GM21423 (cell line): Measurements from ENCODE around the gene TGFBR2.

Source experiments
- ATAC-seq: cut with Tn5 transposase; IDR thresholded peaks from one replicate; pipeline ENCODE4 v1.9.1; 2021; ENCODE audit warnings: mild to moderate bottlenecking, moderate library complexity; ENCODE audit not compliant: unreplicated experiment

The TGFBR2 gene

DNA sequence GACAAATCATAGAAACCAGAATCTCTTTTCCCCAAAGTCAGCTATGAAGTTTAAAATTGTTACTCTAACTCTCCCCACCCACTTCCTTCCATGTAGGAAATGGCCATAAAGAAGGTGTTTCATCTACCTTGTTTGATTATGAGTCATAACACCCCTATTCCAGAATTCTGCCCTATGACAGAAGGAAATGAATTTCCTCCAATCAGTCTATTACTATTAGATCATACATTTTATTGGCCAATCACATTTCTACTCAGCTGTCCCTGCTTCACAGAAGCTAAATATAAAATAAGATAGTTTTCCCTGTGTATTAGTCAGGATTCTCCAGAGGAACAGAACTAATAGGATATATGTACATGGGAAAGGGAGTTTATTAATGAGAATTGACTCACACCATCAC is 102.1 kb downstream of the TGFBR2 start:
- ATAC-seq = no peak

DNA sequence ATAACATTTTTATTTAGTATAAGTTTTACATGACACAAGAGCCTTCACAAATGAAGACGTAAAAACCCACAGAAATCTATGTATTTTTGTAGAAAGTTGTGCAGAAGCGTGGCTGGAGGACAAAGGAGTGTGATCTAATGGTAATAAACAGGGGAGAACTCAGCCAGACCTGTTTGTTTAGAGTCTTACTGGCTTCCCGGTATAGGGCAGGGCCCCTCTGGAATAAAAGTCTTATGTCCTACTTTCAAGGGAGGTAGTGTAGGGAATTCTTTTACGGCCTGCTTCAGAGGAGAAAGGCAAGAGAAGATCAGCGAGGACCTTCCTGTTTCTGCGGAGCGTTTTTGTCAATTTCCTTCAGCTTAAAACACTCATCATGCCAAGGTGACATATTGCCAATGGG is 103.6 kb downstream of the TGFBR2 start:
- no peak for ATAC-seq

DNA sequence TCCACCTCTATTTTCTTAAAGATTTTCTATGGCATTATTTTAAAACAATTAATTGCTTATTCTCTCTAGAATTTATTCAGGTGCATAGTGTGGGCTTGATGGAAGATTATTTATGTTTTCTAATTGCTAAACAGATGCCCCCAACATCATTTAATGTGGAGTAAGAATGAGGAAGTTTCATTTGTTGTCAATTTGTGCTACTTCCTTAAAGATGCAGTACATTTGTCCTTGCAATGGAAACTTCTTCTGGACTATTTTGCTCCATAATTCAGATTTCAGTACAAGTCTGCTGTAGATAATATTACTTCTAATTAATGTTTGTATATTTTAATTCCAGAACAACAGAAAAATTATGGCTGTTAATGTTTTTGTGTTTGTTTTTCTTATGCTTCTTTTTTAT is 104.8 kb downstream of the TGFBR2 start:
- no peak for ATAC-seq

DNA sequence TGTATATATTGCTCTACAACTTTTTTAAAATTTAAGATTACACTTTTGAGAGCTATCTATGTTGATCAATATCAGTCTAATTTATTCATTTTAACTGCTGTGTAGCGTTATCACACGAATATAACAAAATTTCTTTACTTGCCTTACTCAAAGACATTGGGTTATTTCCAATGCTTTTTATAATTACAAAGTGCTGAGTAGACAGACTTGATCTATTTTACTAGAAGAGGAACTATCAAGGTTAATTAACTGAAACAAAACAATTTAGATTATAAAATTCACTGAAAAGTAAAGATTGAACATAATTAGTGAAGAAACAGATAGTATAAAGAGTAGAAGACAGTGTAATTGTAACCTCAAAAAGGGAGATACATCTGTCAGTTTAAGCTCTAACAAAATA is 105.5 kb downstream of the TGFBR2 start:
- no peak for ATAC-seq

DNA sequence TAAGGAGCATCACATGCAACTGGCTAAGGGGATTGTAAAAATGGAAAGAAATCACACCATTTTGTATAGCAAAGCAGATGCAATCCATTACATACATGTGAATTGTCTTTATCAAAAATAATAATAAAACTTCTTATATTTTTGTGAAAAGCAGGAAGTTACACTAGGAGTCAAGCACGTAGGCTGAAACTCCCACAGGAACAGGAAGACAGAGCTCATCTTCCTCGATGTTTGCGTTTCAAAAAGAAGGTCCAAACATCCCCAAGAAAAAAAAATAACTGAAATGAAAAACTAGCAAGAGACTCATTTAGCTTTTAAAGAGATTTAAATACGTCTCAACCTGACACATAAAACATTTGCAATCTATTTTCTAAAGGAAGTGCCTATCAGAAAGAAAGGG is 106.6 kb downstream of the TGFBR2 start:
- ATAC-seq = no peak

DNA sequence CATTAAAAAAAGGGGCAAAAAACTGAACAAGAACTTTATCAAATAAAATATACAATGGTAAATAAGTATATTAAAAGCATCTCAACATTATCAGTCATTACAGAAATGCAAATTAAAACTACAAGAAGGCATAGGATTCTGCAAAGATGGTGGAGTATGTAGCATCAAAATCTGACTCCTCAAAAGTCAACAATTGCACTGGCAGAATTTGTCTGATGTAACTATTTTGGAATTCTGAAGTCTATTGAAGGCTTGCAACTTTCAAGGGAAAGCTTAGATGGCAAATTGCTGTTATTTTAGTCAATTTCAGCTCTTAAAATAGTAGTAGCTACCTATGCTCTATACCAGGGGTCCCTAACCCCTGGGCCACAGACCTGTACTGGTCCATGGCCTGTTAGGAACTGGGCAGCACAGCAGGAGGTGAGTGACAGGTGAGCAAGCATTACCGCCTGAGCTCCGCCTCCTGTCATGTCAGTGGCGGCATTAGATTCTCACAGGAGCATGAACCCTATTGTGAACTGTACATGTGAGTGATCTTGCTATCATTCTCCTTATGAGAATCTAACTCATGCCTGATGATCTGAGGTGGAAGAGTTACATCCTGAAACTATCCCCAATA is 107.6 kb downstream of the TGFBR2 start:
- ATAC-seq = no peak

DNA sequence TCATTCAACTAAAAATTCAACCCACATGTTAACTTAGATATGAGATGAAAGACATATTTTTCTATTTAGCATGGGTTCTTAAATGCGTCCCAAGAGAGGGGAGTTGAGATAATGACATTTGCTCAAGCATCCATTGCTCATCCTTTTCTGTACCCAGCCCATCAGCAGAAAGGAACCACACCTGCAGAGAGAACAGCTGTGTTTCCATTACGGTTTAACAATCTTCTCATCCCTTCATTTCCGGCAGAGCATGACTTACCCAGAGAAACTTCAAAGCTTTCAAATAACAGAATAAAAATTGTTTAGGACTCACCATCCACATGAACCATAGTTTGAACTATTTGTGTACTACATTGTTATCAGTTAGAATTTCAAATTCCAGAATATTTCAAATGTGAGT is 113.1 kb downstream of the TGFBR2 start:
- no peak for ATAC-seq

DNA sequence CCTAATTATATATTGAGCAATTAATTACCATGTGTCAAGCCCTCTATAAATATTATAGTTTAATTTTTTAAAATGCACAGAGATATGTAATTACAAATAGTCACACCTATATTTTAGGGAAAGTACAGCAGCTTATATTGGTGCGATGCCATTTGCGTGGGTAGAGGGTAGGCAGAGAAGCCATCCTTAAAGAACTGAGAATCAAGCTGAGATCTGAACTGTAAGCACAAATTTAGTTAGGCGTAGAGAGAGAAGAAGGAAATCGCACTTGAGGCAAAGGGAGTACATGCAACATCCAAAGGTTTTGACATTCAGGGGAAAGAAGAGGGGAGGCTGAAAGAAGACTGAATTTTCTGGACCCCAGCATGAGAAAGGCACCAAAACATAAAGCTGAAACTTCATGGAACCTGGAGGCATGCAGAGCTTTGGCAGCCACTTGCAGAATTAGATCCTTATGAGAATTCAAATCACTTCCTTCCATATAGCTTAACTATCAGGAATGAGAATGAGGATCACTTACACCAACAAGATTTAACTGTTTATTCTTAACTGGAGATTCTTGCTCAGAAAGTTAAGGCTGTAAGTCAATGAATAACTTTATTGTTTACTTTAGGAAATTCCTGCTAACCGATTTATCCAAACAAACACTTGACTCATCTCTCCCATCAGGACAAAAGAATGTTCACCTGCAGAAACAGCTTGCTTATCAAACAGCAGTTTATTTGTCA is 114.3 kb downstream of the TGFBR2 start:
- ATAC-seq = no peak

DNA sequence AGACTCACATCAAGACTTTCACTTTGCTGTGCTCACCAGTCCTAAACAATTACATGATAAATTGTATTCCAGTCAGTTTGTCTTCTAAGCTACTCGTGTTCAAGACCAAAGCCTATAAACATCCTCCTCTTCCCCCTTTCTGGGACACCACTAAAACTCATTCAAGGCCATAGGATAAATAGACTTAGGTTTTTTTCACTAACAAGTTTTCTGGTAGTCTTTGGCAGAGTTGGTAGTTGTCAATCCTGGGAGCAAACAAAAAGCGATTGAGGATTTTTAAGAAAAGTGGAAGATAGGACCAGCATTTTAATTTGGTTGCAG is 114.9 kb downstream of the TGFBR2 start:
- no peak for ATAC-seq

DNA sequence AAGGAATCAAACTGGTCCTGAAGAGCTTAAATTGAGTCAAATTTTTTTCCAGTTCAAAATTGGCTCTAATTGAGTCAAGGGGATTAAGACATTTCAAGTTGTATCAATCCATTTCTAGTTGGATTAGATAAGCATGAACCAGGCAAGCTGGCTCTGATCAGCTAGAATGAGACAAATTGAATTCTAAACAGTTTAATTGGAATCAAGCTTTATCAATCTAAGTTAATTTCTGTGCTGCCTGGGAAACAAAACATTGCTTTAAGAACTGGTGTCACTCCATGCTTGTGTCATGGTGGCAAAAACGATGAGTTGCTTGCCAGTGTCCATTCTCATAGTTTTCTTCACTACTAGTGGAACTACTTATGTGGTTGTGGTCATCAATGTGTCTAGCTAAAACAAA is 116.8 kb downstream of the TGFBR2 start:
- no peak for ATAC-seq

DNA sequence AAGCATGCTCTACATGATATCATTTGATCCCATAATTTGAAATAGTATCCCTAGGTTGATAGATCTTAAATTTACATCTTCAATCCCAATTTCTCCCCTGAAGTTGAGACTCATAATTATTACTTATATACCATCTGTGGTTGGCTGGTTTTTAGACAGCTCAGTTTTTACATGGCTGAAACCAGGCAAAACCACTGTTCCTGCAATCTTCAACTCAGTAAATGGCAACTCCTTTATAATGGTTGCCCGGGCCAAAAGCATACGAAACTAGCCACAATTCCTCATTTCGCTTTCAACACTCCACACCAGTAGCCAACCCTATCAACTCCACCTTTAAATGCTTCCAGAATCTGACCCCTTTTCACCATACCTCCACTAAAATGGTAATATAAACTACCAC is 118.5 kb downstream of the TGFBR2 start:
- no peak for ATAC-seq

DNA sequence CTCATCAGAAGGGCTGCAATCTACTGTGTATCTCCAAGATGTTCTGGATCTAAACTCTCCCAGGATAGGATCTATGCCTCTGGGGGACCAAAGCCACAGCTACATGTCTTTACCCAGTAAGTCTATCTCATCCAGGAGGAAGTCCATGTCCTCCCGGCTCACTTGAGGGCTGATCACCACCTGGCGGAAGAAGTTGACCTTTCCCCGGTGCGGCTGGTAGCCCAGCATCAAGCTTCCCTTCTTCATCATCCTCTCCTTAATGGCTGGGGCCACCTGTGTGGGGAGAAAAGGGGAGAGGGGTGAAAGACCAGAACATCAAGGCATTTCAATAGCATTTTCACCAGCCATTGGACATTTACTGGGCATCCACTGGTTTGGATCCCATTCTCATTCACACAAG is 121.7 kb downstream of the TGFBR2 start:
- ATAC-seq = no peak

DNA sequence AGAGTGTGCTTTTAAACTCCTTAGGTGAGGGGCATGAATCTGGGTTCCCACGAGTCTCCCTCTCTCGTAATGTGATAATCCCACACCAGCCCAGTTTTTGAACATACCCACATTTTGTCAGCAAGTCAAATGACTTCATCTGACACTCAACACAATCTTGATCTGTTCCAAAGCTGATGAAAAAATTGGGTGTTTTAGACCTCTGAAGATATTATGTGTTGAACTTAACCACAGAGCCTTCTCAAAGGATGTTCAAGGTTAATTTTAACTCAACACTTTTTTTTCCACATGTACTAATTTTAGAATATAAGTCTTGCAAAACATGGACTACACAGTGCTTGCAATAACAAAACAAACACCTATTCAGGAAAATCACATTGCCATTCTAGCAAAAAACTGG is 123.1 kb downstream of the TGFBR2 start:
- ATAC-seq = no peak

DNA sequence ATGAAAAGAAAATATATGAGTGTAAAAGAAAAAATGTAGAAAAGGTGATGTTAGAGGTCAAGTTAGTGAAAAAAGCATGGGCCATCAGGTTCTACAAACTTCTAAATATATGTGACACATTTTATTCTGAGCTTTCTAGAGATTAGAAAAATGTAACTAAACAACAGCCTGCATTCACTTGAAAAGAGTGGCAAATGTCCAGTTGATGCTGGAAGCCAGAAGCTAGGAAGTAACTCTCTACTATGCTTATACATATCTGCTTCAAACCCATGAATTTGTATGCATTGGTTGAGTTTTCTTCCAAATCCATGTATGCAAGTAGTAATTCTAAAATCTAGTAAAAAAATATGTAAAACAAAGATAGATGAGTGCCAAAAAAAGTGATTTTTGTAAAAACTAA is 123.5 kb downstream of the TGFBR2 start:
- no peak for ATAC-seq

DNA sequence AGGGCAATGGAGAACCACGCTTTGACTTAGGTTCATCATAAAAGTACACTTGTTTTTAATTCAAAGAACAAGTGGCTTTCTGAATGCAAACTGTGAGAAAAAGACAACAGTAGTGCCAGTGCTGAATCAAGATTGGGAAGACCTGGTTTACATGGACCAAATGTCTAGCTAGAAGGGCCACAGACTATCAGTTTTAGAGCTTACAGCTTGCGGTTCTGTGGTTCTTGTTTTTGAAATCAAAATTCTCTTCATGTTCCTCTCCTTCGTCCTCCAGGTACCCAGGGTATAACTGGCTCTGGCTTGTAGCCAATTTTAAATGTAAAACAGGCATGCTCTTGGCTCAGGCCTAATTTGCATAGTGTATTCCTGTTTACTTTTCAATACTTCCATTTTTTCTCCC is 124.6 kb downstream of the TGFBR2 start:
- ATAC-seq = no peak

DNA sequence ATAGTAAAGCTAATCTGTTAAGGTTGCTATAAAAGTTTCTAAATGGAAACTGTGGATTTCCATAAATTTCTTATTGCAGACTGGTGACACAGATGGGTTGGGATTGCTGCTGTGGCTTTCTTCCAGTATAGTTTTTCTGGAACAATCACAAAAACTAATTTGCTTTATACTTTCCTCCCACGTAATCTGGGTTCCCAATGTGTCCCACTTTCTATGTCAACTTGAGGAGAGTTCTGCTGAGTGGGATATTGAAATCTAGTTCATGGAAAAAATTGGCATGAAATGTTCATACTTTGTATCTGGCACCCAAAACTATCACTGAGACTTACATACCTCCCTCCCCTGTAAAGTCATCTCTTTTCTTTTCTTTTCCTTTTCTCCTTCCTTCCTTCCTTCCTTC is 126.8 kb downstream of the TGFBR2 start:
- ATAC-seq = no peak

DNA sequence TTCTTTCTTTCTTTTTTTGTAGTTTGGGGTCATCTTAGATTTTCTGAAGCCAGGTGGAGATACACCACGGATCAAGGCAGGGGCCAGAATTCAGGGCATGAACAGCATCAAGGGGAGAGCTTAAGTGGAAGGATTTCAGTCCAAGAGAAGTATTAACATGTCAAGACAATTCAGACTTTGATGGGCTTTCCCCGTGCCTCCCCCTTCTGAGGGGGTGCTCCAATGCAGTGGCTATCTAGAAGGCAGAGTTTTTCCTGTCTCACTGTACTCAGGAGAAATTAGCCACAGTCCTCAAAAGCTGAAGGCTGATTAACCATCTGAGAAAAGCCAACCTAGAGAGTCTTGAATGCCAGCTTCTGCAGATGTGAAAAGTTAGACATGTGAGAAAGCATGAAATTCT is 127.3 kb downstream of the TGFBR2 start:
- no peak for ATAC-seq

DNA sequence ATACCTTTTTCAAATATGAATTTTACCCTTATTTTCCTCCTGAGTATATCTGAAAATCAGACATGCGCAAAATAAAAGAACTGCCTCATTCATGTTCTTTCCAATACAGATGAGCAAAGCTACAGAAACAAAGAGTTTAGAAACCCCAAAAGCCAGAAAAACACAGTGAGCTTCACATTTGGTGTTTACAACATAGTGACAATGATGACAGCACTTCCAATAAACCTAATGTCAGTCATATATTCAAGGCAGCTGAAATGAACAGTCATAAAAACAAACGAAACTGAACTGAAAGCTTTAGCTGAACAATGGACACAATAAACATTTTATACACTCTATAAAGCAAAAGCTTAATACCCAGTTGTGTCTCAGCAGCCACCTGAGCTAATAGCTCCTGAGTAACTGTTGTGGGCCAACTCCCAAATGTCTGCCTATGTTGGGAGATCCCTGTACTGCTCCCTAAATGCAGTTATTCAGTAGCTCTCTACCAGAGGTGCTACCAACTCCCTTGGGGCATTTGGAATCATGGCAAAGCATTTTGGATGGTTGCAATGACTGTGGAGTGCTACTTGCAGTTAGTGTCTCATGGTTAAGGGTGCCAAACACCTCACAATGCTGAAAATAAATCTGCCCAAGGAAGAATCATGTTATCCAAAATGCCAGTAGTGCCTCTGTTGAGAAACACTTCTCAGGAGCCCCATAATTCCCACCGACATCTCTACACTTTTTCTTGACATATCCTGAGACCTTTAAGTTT is 131.5 kb downstream of the TGFBR2 start:
- ATAC-seq = no peak

DNA sequence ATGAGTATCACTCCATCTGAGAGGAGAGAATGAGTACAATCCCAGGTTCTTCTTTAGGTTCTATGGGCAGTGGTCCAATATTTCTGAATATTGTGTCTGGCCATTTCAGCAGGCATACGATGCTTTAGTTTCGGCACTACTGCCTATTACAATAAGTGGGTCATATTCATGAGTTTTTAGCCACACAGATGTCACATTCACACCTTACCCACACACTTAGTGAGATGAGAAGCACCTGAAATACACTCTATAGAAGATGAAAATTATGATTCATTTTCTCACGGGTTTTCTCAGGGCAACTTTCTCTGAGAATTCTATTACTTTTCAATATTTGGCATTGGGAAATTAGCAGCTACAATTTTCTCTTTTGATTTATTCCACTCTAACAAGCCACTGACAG is 132.2 kb downstream of the TGFBR2 start:
- no peak for ATAC-seq

DNA sequence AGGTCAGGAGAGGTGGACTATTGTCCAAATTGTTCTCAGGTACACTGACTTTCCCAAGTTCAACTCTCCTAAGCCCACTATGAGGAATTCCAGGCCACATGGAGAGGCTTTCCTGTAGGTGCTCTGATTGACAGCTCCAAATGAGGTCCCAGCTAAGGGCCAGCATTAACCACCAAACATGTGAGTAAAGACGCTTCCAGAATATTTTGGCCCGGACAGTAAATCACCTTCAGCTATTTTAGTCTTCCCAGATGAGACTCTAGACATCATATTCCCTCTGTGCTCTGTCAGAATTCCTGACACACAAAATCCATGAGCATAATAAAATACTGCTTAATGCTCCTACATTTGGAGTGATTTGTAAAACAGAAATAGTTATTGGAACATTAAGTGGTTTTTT is 135.5 kb downstream of the TGFBR2 start:
- no peak for ATAC-seq

DNA sequence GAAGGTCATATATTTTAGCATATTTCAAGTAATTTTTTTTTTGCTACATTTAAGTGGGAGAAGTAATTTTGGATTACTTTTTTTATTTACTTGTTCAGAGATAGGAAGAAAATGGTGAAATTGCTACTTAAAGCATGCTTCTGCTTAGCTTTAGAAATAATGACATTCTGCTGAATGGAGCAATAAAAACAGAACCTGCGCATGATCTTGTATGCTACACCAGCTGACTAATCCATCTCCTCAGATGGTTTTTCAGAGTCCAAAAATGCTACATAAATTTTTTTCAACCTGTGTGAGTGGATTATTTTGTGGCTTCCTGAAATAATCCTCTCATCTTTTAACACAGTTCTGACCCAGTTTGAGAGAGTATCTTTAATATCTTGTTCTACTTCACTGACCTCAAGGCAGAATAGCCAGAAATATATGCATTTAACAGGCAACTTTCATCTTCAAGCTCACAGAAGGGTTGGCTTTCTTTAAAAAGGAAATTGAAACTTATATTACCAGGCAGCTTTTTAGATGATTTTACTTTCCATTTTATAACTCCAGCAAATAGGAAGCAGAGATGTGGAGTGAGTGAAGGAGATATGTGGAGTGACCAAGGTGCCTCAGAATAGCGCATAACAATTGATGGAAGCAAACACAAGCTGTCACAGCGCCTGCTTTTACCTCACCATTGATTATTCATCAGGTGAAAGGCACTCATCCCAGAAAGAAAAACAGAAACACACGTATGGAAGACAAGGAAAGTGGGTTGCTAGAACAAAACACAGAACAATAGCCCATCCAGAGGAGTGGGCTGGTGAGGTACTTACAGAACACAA is 136.6 kb downstream of the TGFBR2 start:
- no peak for ATAC-seq
